Left hindlimb (tissue), 1 donor: ENCODE data around the gene SNRPA.
"Not testable (repeated sequence)": the region's sequence is repeated elsewhere in the genome, so short reads cannot be mapped to it uniquely, and the experiment has no call there.

Experiments
- DNase-seq: peaks from one replicate; pipeline ENCODE4 v3.0.0-alpha.2; 2018

The SNRPA gene

DNA sequence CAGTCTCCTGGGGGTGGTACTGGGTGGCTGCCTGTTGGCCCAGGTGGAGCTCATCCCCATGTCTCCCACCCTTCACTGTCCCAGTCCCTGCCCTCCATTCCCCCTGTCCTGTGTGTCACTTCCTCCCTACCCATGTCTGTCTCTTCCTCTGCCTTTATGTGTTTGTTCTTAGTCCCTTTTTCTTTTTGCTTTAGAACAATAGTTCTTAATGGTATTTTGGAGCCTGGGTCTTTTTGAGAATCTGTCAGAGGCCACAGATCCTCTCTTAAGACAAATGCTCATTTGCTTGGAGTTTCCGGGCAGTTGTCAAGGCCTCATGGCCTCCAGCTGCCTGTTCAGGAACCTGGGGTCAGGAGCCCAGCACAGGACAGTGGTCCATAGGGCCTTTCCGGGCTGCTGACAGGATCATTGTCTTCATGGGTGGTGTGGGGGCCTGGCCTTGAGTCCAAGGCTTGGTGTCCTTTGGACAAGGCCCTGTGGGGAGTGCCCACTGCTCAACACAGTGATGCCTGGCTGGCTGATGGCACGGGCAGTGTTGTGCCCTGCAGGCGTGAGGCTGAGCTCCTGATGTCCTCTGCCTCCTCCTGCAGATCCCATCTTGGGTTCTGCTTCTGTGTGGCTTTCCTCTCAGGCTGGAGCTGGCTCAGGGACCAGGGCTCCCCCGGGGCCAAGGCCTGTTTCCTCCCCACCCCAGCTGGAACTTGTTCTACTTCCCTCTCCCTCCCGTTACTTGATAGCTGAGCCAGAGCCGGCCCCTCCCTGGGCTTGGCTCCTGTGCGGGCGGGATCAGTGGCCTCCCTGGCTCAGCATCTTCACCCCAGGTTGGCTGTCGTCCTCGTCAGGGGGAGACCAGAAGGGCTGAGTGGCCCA, 51.5 kb downstream of the SNRPA start:
- DNase-seq, result no peak

GRCh38 chr19:40803170-40803856, 52.3 kb downstream of the SNRPA start:
- no peak for DNase-seq

- DNase-seq, result no peak
Measured at GRCh38 chr19:40803857-40804782, 53.1 kb downstream of the SNRPA start.

DNA sequence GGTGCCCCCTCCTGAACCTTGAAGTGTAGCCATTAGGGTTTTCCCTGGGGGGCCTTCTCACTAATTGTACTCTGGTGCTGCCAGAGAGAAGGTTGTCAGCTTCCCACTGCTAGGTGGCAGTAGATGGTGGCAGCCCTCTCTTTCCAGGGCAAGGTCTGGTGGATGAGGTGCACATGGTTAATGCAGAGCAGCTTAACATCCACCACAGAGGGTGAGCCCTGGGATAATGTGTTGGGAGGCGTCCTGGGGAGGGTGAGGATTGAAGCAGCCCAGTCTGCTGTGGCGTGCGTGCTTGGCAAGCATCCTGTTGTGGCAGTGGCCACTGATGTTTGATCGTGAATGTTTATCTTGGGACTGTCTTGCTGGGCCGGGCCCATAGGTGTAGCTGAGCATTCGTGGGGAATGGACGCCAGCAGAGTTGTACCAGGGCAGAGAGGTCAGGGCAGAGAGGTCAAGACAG, 53.8 kb downstream of the SNRPA start:
- no peak for DNase-seq

GRCh38 chr19:40805258-40805868, 54.4 kb downstream of the SNRPA start:
- no peak for DNase-seq

GRCh38 chr19:40806423-40807146, 55.6 kb downstream of the SNRPA start:
- peak; percentile 93 for DNase-seq

DNA sequence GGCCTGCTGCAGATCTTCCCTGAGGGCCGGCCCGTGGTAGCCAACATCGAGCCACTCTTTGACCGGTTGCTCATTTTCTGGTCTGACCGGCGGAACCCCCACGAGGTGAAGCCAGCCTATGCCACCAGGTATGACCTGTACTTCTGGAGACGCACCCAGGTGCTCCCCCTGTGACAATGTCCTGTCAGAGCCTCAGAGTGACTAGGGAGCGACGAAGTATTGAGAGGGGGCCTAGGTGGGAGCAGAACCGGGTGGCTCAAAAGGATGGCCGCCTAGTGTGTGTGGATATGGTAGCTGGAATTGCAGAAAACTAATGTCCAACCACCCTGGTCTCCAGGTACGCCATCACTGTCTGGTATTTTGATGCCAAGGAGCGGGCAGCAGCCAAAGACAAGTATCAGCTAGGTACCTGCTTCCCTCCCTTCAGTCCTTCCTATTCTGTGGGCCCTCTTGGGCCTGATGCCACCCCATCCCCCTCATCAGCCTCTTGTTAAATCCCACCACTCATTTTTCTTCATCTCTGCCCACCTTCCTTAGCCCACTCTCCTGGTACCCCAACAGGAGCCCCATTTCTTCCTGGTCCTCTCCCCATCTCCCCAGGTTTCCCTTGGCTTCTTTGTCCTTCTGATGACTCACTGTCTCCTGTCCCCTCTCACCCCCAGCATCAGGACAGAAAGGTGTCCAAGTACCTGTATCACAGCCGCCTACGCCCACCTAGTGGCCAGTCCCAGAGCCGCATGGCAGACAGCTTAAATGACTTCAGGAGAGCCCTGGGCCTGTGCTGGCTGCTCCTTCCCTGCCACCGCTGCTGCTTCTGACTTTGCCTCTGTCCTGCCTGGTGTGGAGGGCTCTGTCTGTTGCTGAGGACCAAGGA, 56.4 kb downstream of the SNRPA start:
- no peak for DNase-seq

DNA sequence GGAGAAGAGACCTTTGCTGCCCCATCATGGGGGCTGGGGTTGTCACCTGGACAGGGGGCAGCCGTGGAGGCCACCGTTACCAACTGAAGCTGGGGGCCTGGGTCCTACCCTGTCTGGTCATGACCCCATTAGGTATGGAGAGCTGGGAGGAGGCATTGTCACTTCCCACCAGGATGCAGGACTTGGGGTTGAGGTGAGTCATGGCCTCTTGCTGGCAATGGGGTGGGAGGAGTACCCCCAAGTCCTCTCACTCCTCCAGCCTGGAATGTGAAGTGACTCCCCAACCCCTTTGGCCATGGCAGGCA, 57.0 kb downstream of the SNRPA start:
- DNase-seq, result no peak

GRCh38 chr19:40808497-40808896, 57.5 kb downstream of the SNRPA start:
- DNase-seq, result no peak

GRCh38 chr19:40809358-40810086, 58.5 kb downstream of the SNRPA start:
- no peak for DNase-seq

DNA sequence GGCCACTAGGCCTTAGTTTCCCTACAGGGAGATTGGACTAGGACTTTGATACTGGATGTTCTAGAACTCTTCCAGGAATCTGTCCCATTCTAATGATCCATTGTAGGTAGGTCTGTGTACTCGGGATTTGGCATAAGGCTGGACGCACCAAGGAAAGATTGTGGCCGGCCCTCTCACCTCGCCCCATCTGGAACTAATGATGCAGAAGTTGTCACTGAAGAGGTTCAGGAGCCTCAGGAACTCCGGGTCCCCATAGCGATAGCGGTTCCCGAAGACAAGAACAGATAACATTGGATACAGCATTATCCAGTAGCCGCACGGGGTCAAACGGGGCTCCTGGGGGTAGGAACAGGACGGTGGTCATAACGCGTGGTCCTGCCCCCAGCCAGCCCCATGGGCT, 59.2 kb downstream of the SNRPA start:
- no peak for DNase-seq

- peak; percentile 88 for DNase-seq
Measured at GRCh38 chr19:40810649-40811408, 59.8 kb downstream of the SNRPA start.

DNA sequence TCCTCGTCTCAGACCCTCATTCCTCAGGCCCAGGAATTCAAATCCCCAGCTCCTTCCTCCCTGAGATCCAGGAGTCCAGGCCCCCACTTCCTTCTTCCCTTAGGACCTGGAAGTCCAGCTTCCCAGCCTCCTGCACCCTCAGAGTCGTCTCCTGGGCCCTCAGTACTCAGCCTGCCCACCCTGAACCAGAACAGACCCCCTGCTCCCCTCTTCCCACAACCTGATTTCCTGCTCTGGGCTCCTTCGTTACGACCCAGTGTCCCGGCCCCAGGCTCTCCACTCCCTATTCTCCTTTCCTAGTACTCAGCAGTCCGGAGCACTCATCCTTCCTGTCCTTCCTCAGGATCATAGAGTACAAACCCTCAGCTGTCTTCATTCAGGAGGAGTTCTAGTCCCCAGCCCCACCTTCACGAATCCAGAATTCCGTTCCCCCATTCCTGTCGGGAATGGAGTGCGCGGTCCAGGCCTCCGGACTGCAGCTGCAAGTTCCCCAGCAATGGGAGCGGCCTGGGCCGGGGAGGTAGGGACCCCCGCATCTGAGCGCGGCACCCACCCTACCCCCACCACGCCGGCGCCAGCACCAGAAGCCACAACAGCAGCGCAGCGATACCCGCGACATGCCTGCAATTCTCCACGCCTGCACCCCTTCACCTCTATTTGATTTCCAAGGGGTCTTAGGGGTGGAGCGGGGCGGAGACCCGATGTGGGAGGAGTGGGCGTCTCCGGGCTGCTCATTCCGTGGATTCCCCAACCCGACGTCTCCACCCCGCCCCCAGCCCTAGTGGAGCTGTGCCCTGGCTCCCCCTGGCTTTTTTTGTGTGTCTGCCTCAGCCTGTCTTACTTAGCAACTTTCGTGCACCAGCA, 60.7 kb downstream of the SNRPA start:
- no peak for DNase-seq

DNA sequence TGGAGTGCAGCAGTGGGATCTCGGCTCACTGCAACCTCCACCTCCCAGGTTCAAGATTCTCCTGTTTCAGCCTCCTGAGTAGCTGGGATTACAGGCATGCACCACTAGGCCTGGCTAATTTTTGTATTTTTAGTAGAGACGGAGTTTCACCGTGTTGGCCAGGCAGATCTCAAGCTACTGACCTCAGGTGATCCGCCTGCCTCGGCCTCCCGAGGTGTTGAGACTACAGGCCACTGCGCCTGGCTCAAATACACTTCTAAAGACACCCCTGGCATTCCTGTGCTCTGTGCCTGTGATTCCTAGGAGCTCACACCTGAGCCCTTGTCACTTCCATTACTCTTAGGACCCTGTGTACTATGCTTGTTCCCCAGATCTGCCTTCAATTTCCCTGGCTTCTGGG, 61.6 kb downstream of the SNRPA start:
- not testable (repeated sequence) for DNase-seq

DNA sequence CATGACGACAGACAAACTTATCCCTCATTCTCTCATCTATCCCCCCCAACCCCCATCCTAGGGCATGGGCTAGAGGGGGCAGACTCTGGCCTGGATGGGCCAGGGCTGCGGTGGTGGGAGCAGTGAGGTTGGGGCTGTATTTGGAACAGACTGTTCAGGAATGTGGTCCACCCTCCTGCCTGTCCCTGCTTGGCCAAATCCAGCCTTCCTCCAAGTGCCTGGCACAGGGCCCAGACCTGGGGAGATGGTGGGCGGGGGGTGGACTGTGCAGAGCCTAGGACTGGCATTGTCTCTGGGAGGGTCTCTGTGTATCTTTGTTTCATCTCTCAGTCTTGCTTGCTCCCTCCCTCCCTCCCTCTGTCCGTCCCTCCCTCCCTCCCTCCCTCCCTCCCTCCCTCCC, 62.2 kb downstream of the SNRPA start:
- peak; percentile 75 for DNase-seq
